Epithelial cell of proximal tubule (primary cell): ENCODE data around the gene ITPRIPL1. TPM values are rescaled to one million over a fixed set of nuclear protein-coding genes. Genes with fewer than 3 reads are reported as not detected.

ENCODE experiments used
- DNase-seq: peaks from one replicate; pipeline ENCODE4 v3.0.0-alpha.2; 2011; ENCODE audit warnings: low read depth
- H3K4me3 ChIP-seq: 2 replicates; pipeline ENCODE4 v1.5.1; 2011; ENCODE audit warnings: low read depth, mild to moderate bottlenecking, low read length
- total RNA-seq: library from RNA; depleted of rRNA; stranded (reverse); fragments of >200 nt; gene quantifications from 2 replicates; pipeline ENCODE4 v1.2.3, GENCODE V29; 2015
- TF ChIP-seq, protein P1 (sequence below): conservative IDR thresholded peaks from 2 replicates; pipeline ENCODE4 v1.5.1; 2012; ENCODE audit warnings: low read depth, mild to moderate bottlenecking, low read length

ITPRIPL1 gene
- total RNA-seq, 1 donor from 2014 or later = 7.7 TPM

GRCh38 chr2:96341641-96342040 is 16.5 kb downstream of the ITPRIPL1 start:
- TF ChIP-seq, protein P1, sequence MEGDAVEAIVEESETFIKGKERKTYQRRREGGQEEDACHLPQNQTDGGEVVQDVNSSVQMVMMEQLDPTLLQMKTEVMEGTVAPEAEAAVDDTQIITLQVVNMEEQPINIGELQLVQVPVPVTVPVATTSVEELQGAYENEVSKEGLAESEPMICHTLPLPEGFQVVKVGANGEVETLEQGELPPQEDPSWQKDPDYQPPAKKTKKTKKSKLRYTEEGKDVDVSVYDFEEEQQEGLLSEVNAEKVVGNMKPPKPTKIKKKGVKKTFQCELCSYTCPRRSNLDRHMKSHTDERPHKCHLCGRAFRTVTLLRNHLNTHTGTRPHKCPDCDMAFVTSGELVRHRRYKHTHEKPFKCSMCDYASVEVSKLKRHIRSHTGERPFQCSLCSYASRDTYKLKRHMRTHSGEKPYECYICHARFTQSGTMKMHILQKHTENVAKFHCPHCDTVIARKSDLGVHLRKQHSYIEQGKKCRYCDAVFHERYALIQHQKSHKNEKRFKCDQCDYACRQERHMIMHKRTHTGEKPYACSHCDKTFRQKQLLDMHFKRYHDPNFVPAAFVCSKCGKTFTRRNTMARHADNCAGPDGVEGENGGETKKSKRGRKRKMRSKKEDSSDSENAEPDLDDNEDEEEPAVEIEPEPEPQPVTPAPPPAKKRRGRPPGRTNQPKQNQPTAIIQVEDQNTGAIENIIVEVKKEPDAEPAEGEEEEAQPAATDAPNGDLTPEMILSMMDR = no peak
- H3K4me3 ChIP-seq = no peak overlapping the region
- DNase-seq = no peak

- no peak overlapping the region for H3K4me3 ChIP-seq
- DNase-seq = no peak
- TF ChIP-seq, protein P1 = no peak
Observed at GRCh38 chr2:96342085-96342484, 17.0 kb downstream of the ITPRIPL1 start.

DNA sequence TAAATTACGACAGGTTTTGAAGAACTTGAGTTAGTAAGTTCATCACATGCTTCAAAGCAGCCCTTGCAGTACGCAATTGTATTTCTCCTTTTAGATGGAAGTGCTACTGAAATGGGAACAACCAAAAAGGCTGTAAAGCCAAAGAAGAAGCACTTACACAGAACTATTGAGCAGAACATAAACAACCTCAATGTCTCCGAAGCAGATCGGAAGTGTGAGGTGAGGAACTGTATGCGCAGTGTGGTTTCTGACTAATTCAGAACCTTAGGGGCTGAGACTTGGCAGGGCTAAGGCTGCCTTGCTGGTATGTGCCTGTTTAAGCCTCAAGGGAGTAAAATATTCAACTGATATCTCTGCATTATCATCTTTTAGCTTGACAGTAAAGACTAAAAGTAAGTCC is 18.9 kb downstream of the ITPRIPL1 start:
- no peak for DNase-seq
- no peak overlapping the region for H3K4me3 ChIP-seq
- TF ChIP-seq, protein P1 = no peak

DNA sequence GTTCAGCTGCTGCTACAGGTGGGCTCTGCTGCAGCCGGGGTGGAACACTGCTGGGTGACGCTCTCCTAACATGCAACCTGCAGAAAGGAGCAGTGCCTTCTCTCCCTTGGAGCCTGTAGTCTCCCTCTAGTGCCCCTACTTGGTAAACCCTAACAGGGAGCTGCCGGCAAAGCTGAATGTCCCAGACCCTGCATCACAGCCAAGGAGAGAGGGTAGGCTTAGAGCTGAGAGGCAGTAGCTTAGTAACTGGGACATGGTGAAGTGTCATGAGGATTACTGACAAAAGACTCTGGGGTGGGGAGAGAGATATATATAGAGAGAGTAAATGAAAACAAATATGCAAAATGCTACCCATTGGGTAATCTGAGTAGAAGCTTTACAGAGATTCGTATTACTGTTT is 20.3 kb downstream of the ITPRIPL1 start:
- no peak for DNase-seq
- TF ChIP-seq, protein P1 = peak; percentile 38
- H3K4me3 ChIP-seq = no peak overlapping the region

GRCh38 chr2:96345868-96346462 is 20.8 kb downstream of the ITPRIPL1 start:
- H3K4me3 ChIP-seq = no peak overlapping the region
- TF ChIP-seq, protein P1 = no peak
- no peak for DNase-seq

DNA sequence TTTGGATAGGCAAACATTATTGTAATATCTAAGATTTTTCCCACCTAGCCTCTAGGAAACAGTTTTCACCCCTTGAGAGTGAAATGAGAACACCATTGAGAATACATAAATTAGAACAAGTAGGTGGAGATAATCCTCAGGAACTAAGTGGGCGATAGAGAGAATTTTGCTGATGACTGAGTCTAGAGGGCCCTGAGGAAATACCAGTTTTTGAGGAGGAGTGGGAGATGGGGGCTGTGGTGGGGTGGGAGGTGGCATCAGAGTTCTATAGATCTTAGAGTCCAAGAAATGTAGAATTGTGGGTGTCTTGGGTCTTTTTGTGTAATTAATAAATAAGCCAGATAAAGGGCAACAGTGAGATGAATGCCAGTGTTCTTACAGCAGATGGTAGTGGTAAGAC is 22.3 kb downstream of the ITPRIPL1 start:
- TF ChIP-seq, protein P1 = no peak
- DNase-seq = no peak
- no peak overlapping the region for H3K4me3 ChIP-seq

DNA sequence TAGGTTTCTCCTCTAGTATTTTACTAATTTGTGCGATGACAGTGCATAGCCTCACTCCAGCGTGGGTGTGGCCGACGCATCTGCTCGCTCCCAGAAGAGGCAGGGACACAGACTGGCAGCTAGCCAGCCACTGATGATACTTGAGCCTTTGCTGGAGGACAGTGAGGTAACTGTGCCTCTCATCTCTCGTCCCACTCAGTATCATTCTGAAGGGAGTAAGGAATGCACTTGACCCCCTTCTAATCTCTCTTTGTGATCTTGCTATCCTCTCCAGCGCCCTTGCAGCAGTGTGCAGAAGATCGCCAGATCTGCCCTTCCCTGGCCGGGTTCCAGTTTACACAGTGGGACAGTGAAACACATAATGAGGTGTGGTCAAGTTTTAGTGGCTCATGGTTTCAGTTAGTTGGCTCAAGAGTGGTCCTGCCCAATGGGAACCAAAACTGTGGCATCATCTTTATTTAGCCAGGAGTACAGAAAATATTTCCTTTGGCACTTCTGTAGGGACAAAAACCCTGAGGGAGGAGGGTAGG is 28.0 kb downstream of the ITPRIPL1 start:
- no peak overlapping the region for H3K4me3 ChIP-seq
- TF ChIP-seq, protein P1 = no peak
- no peak for DNase-seq
